Measurements from ENCODE around the gene CLCA1. TPM values are rescaled to one million over a fixed set of nuclear protein-coding genes. Genes with fewer than 3 reads are reported as not detected.

The CLCA1 gene
- total RNA-seq, 1 experiment from 2014 or later, result 0.12 TPM

DNA sequence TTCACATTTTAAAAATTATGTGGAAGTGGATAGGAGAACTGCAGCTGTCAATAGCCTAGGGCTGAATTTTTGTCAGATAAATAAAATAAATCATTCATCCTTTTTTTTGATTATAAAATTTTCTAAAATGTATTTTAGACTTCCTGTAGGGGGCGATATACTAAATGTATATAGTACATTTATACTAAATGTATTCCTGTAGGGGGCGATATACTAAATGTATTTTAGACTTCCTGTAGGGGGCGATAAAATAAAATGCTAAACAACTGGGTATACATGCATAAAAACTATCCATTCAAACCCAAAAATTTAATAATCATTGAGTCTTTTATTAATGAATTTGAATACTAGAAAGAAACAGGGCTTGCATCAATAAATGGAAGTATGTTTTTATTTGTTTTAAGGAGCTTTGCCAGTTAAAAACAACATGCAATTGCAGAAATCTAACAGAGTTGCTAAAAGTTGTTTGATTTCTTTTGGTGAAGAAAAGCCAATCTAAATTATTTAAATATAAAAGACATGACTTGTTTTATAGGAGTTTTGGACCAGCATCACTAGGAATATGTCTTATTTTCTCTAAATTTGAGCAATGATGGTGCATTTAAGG, 31.4 kb downstream of the CLCA1 start (continued):
- TF ChIP-seq SRF (IDR thresholded peaks at IDR 0.05; ENCODE audit: low read depth) (0 out of 2 replicates have a peak, but pooled peaks have one; percentile 20), FOSL1 (IDR thresholded peaks at IDR 0.05; ENCODE audit: low read depth) (no peak), POLR2AphosphoS5 (IDR thresholded peaks at IDR 0.05; ENCODE audit: low read depth, low read length) (no peak)

DNA sequence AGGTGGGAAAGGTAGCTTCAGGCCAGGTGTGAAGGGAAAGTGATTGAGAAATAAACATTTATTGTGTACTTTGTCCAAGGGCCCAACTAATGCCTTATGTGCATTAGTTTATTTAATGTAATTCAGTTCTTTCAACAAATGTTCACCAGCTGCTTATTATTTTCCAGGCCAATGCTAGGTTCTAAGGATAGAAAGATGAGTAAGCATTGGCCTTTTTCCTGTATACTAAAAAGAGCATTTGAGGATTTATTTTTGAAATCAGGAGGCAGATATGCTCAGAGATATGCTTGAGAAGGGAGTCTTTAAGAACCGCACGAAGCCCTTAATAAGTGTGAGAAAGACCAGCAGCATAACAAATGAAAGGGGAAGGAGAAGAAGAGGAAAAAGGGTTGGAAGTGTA, 32.0 kb downstream of the CLCA1 start:
- TF ChIP-seq JUND (IDR thresholded peaks at IDR 0.05) (no peak), ZFX (IDR thresholded peaks at IDR 0.05) (no peak), CEBPB (IDR thresholded peaks at IDR 0.05; ENCODE audit: low read depth) (no peak), POLR2A (IDR thresholded peaks at IDR 0.05; ENCODE audit: borderline replicate concordance, extremely low read depth, insufficient read depth, insufficient read length) (no peak), YY1 (IDR thresholded peaks at IDR 0.05; ENCODE audit: extremely low read depth, insufficient replicate concordance, low read depth, low read length) (no peak), FOSL1 (IDR thresholded peaks at IDR 0.05; ENCODE audit: low read depth) (no peak), SP1 (IDR thresholded peaks at IDR 0.05; ENCODE audit: low read depth) (no peak), SRF (IDR thresholded peaks at IDR 0.05; ENCODE audit: low read depth) (no peak), RAD21 (IDR thresholded peaks at IDR 0.05; ENCODE audit: low read depth) (no peak), ZNF274 (IDR thresholded peaks at IDR 0.05; ENCODE audit: low read depth, low read length) (no peak), EZH2phosphoT487 (IDR thresholded peaks at IDR 0.05; ENCODE audit: borderline replicate concordance) (no peak), ELF1 (IDR thresholded peaks at IDR 0.05; ENCODE audit: borderline replicate concordance, low read depth) (no peak), SIN3A (IDR thresholded peaks at IDR 0.05; ENCODE audit: low read depth) (no peak), EZH2 (IDR thresholded peaks at IDR 0.05) (no peak), POLR2AphosphoS5 (IDR thresholded peaks at IDR 0.05; ENCODE audit: low read depth, low read length) (no peak)
- TF ChIP-seq, protein P1, sequence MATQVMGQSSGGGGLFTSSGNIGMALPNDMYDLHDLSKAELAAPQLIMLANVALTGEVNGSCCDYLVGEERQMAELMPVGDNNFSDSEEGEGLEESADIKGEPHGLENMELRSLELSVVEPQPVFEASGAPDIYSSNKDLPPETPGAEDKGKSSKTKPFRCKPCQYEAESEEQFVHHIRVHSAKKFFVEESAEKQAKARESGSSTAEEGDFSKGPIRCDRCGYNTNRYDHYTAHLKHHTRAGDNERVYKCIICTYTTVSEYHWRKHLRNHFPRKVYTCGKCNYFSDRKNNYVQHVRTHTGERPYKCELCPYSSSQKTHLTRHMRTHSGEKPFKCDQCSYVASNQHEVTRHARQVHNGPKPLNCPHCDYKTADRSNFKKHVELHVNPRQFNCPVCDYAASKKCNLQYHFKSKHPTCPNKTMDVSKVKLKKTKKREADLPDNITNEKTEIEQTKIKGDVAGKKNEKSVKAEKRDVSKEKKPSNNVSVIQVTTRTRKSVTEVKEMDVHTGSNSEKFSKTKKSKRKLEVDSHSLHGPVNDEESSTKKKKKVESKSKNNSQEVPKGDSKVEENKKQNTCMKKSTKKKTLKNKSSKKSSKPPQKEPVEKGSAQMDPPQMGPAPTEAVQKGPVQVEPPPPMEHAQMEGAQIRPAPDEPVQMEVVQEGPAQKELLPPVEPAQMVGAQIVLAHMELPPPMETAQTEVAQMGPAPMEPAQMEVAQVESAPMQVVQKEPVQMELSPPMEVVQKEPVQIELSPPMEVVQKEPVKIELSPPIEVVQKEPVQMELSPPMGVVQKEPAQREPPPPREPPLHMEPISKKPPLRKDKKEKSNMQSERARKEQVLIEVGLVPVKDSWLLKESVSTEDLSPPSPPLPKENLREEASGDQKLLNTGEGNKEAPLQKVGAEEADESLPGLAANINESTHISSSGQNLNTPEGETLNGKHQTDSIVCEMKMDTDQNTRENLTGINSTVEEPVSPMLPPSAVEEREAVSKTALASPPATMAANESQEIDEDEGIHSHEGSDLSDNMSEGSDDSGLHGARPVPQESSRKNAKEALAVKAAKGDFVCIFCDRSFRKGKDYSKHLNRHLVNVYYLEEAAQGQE (IDR thresholded peaks at IDR 0.05; ENCODE audit: low read depth), result no peak
- TF ChIP-seq, protein P2, sequence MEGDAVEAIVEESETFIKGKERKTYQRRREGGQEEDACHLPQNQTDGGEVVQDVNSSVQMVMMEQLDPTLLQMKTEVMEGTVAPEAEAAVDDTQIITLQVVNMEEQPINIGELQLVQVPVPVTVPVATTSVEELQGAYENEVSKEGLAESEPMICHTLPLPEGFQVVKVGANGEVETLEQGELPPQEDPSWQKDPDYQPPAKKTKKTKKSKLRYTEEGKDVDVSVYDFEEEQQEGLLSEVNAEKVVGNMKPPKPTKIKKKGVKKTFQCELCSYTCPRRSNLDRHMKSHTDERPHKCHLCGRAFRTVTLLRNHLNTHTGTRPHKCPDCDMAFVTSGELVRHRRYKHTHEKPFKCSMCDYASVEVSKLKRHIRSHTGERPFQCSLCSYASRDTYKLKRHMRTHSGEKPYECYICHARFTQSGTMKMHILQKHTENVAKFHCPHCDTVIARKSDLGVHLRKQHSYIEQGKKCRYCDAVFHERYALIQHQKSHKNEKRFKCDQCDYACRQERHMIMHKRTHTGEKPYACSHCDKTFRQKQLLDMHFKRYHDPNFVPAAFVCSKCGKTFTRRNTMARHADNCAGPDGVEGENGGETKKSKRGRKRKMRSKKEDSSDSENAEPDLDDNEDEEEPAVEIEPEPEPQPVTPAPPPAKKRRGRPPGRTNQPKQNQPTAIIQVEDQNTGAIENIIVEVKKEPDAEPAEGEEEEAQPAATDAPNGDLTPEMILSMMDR (IDR thresholded peaks at IDR 0.05 in 2 of 3, conservative IDR thresholded peaks at IDR 0.05 in 1 of 3; ENCODE audit: borderline replicate concordance in 1 of 3, insufficient read depth in 1 of 3, low read depth in 2 of 3, low read length in 2 of 3), result no peak
- TF ChIP-seq, protein P3, sequence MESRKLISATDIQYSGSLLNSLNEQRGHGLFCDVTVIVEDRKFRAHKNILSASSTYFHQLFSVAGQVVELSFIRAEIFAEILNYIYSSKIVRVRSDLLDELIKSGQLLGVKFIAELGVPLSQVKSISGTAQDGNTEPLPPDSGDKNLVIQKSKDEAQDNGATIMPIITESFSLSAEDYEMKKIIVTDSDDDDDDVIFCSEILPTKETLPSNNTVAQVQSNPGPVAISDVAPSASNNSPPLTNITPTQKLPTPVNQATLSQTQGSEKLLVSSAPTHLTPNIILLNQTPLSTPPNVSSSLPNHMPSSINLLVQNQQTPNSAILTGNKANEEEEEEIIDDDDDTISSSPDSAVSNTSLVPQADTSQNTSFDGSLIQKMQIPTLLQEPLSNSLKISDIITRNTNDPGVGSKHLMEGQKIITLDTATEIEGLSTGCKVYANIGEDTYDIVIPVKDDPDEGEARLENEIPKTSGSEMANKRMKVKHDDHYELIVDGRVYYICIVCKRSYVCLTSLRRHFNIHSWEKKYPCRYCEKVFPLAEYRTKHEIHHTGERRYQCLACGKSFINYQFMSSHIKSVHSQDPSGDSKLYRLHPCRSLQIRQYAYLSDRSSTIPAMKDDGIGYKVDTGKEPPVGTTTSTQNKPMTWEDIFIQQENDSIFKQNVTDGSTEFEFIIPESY (IDR thresholded peaks at IDR 0.05; ENCODE audit: extremely low read depth, insufficient replicate concordance, low read length), result no peak
- TF ChIP-seq, protein P4, sequence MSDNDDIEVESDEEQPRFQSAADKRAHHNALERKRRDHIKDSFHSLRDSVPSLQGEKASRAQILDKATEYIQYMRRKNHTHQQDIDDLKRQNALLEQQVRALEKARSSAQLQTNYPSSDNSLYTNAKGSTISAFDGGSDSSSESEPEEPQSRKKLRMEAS (IDR thresholded peaks at IDR 0.05), result no peak
- CTCF ChIA-PET, result interaction anchor here (0.9 to 1.4 kb wide), 2 partner anchors 20 kb away, joined by 3 to 4 read pairs; no protein-coding TSS in a partner anchor
- no peaks in the 10 kb centered on the region for H3K36me3 ChIP-seq (ENCODE audit: control insufficient read depth in 1 of 2, insufficient read depth in 2 of 2, low read length in 2 of 2)
- H3K27me3 ChIP-seq (ENCODE audit: insufficient read depth, low read length), result no peaks in the 10 kb centered on the region
- H3K9me2 ChIP-seq (ENCODE audit: insufficient read depth), result no peaks in the 10 kb centered on the region
- H3K79me2 ChIP-seq (ENCODE audit: insufficient read depth, low read length), result no peaks in the 10 kb centered on the region
- no peak for ATAC-seq
- BruUV-seq (replicated peaks), result no TSS peak
- H2AFZ ChIP-seq (ENCODE audit: low read depth, low read length, poor library complexity, severe bottlenecking), result no peak overlapping the region
- intact Hi-C loops (cut with micrococcal nuclease), result no loop called here
- no peaks in the 10 kb centered on the region for H3K9me3 ChIP-seq (ENCODE audit: control insufficient read depth in 1 of 2, insufficient read depth in 1 of 2, low read depth in 1 of 2, low read length in 2 of 2)
- no peaks in the 10 kb centered on the region for H4K20me1 ChIP-seq (ENCODE audit: insufficient read depth)
- no peaks in the 10 kb centered on the region for H3K4me1 ChIP-seq (ENCODE audit: control insufficient read depth in 1 of 2, insufficient read depth in 2 of 2, low read length in 2 of 2)
- POLR2A ChIA-PET, result no interaction called here
- H3K9ac ChIP-seq (ENCODE audit: low read length), result no peak overlapping the region
- RAD21 ChIA-PET (ENCODE audit: low non-redundant PET in 1 of 2, low total read pairs in 2 of 2, uncharacterized antibody in 2 of 2, unreplicated experiment in 2 of 2), result no interaction called here
- H3K27ac ChIP-seq (ENCODE audit: low read depth, low read length), result no peak overlapping the region
- no peak for DNase-seq (ENCODE audit: low read depth, low spot score)
- H3K4me2 ChIP-seq (ENCODE audit: low read length), result no peak overlapping the region
- H3K4me3 ChIP-seq (replicated peaks in 1 of 2; ENCODE audit: low read depth in 1 of 2, low read length in 2 of 2), result no peak overlapping the region
